ENCODE data around the gene ALKBH6.
A peak's percentile ranks its signal among the peaks of the same experiment; 100 is the strongest.
"Not testable (repeated sequence)": the region's sequence is repeated elsewhere in the genome, so short reads cannot be mapped to it uniquely, and the experiment has no call there.

Gene ALKBH6

DNA sequence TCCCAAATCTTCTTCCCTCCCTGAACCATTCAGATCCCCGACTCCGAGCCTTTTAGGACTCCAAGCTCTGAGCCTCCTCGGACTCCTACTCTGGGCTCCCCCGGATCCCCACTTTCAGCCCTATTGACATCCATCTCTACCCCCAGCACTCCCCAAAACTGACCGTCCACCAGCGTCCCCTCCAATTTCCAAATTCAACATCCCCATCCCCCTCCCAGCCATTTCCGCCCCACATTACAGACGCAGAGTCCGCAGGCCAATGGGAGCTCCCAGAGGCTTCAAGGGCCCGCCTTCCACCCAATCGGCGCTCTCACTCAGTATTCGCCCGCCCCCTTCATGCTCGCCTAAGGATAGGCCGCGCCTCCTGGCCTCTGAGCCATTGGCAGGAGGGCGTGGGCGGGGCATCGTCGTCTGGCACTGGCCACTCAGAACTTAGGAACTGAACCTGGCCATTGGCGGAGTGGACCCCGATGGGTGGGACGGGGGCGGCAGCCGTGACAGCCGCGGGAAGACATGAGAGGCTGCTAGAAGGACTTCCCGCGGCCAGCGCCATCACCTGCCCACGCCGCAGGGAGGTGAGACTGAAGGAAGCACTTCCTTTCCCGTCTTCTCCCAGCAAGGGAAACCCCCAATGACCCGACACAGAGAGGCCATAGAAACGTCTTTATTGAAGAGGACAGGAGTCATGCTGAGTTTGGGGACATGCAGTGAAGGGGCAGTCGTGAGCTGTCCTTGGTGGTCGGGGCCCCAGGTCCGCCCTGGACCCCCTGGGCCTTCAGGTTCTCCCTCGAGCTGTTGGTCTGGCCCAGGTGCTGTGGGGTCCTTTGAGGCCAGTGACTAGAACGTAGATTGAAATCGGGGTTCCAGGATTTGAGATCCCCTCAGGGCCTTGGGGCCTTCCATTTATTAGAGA, at the start of gene ALKBH6:
Gene ALKBH6, minus strand, starts transcription at position 202 of the 913 bp plus-strand sequence. CDS start 816 bp downstream, outside the sequence.
- peak; percentile 100 for DNase-seq

DNA sequence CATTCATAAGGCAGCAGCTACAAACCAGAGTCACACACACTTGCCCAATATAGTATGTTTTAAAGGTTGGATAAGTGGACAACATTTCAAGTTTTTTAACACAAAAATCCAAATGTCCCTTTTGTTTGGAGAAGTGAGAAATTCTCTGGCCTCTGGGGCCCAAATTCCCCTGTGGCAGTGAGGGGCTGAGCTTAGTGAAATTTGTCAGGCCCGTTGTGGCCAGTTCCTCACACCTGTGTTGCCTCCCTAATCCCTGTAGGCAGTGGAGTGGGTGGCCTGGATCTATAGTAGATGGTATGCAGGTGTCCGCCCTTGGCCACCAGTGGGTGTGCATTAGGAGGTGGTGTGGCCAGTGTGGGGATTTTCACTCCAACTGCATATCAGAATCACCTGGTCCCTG, 47.4 kb upstream of the ALKBH6 start:
- DNase-seq, result no peak

DNA sequence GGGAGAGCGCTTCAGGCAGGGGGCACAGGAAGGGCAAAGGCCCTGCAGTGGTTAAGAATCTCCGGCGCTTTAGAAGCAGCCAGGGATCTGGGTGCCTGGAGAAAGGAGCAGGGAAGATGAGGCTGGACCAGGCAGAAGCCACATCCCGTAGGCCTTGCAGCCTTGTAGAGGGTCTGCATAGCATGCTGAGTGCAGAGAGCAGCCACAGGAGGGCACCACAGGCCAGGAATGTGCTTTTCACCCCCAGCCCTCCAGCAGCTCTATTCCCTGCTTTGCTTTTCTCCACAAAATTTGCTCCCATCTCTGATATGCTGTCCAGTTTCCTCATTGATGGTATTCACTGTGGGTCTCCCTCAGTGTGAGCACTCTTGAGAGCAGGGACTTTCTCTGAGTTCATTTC, 46.4 kb upstream of the ALKBH6 start:
- DNase-seq, result no peak

DNA sequence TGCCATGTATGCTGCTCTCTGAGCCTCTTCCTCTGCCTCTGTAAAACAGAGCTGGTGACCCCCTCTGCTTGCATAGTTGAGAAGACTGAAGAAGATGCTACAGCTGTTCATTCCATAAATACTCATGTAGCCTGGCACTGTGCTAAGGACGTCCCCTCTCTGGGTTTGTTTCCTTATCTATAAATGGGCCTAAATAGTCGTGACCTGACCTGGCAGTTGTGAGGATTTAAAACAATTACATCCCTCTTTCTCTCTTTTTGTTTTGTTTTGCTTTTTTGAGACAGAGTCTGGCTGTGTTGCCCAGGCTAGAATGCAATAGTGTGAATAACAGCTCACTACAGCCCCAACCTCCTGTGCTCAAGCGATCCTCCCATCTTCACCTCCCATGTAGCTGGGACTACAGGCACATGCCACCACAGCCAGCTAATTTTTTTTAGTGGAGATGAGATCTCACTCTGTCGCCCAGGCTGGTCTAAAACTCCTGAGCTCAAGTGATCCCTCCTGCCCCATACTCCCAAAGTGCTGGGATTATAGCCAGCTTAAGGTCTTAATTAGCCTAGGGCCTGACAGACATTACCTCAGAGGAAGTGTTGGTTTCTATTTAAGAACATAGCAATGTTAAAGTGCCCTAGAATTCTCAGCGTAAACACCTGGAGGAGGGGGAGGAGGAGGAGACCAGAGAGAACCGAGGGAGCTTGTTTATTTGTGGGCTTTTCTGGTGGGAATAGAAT, 45.3 kb upstream of the ALKBH6 start:
- DNase-seq, result no peak

DNA sequence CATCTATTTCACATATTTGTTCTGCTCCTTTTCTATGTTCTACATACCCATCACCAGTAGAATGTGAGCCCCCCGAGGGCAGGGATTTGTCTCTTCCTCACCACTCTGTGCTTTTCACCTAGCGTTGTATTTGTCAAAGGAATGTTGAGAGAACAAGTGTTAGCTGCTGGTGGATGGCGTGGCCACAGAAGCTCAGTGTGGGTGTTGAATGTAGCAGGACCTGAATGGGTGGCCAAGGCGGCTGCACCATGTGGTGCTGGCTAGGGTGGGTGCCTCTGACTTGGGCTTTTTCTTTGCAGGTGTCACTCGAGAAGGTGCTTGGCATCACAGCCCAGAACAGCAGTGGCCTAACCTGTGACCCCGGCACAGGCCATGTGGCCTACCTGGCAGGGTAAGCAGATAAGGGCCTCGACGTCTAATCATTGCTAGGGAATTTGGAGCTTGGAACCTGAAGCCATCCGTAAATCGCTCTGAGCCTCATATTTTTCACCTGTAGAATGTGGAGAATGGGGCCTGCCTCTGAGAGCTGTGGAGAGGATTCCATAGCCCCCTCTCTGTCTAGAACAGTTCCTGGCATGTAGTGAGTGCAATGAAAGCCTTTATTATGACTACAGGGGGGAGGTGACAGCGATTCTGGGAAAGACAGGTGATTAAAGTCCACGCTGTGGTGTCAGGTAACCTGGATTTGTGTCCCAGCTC, 44.6 kb upstream of the ALKBH6 start:
- no peak for DNase-seq

DNA sequence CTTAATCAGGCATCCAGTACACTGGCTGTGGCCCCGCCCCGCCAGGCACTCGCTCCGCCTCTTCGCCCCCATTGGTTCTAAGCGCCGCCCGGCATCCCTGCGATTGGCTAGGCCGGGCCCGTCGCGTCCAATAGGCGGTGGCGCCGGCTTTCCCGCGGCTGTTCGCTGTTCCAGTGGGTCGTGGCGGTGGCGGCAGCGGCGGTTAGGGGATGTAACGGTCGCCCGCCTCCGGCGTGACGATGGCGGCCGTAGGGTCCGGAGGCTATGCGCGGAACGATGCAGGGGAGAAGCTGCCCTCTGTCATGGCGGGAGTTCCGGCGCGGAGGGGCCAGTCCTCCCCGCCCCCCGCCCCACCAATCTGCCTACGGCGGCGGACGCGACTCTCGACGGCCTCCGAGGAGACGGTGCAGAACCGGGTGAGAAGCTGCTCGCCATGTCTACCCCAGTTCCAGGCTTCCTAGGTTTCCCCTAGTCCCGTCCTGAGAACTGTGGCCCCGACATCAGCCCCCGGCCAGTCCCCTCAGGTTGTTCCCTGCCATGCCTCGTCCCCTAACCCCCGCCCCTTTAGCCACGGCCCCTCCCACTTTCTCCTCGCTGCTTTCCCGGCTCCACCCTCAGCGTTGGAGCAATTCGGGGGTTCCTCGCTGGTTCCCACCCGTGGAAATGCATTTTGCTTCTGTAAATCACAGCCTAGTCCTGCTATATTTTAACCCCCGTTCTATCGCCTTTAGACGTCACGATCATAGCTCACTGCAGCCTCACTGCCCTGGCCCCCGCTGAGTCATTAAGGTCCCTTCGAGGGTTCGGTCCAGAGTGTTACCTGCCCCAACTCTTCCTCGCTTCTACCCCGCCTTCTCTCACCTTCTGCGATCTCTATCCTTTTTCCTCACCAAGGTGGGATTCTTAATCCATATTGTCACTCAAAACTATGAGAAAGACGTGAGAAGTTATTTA, 41.0 kb upstream of the ALKBH6 start, which contains the start of gene WDR62:
Gene WDR62, plus strand, starts transcription at position 165 of the 954 bp plus-strand sequence. Its CDS starts 75 bp downstream, at position 240.
- peak; percentile 87 for DNase-seq

DNA sequence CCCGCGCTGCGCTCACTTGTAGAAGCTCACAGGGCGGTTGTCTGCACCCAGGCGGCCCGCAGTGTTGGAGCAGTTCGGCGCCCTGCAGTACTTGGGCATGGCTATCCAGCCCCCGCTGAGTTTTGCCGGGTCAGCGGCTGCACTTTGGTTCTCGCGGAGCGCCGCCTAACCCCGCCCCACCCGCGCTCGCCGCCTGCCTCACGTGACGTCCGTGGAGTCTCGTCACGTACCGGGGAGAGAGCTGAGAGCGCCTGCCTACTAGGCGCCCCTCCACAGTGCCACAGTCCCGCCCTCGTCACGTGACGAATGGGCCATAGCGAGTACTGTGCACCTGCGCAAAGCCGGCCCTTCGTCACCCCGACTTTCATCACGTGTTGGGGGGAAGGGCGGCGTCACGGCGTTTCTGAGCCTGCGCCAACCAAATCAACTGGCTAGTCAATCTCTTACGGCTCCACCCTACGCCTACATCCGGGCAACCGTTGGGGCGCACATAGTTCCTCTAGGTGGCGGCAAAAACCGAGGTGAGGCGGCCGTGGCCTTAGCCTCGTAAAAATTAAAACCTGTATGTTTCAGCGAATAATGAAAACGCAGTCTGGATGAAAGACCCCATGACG, 40.2 kb upstream of the ALKBH6 start, which contains the start of gene THAP8:
Gene THAP8, minus strand, starts transcription at position 167 of the 614 bp plus-strand sequence. Its CDS starts 68 bp downstream, at position 99.
- DNase-seq, result peak; percentile 98

DNA sequence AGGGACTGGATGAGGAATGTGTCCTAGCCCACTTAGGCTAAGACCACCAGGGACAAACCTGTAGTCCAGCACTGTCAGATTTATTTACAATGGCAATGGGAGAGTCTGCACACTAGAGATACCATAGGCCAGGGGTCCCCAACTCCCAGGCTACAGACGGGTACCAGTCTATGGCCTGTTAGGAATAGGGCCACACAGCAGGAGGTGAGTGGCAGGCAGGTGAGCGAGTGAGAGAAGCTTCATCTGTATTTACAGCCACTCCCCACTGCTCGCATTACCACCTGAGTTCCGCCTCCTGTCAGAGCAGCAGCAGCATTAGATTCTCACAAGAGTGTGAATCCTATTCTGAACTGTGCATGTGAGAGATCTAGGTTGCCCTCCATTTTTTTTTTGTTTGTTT, 37.6 kb upstream of the ALKBH6 start:
- no peak for DNase-seq

DNA sequence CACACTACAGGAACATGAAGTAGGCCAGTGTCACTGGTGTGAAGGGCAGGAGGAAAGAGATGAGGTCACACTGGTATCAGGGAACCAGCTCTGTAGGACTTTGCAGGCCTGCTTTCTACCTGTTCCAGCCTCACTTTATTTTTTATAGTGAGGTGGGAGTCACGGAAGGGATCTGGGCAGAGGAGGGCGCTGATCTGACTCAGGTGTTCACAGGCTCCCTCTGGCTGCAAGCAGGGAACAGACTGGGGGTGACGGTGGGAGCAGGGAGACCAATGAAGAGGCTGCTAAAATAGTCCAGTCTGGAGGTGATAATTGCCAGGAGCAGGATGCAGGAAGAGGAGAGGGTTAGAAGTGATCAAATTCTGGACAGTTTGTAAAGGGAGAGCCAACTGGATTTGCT, 37.2 kb upstream of the ALKBH6 start:
- no peak for DNase-seq

DNA sequence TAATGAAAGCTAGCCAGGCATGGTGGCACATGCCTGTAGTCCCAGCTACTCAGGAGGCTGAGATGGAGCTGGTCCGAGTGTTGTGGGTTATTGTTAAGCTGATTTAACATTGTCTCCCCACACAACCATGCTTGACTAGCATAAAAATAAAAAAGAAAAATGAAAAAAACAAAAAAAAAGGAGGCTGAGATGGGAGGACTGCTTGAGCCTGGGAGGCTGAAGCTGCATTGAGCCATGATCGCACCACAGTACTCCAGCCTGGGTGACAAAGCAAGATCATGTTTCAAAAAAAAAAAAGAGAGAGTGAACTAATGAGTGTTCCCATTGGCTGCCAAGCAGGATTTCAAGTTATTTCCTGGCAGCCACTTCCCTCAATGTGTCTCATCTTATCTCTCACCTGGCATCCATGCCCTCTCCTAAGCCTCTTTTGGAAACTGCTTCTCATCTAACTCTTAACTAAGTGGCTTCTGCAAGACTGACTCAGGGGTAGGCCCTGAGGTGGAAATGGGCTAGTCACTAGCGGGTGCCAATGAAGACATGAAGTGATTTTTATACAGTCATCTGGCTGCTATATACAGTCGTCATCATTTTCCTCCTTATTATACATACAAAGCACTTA, 35.2 kb upstream of the ALKBH6 start:
- peak; percentile 14 for DNase-seq

DNA sequence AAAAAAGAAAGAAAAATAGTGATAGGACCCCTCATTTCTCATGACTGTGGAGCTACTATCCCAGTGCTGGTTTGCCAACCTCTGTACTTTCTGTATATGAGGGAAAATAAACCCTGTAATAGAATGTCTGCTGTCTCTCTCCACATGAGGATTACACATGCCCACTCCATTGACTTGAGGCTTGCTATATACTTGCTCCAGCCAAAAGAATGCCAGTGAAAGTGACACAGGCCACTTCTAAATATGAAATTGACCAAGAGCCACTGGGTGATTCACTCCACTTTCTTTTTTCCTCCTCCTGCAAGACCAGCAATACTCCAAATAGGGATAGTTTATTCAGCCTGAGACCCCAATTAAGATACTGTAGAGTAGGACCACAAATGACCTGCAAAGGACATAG, 33.8 kb upstream of the ALKBH6 start:
- DNase-seq, result no peak

DNA sequence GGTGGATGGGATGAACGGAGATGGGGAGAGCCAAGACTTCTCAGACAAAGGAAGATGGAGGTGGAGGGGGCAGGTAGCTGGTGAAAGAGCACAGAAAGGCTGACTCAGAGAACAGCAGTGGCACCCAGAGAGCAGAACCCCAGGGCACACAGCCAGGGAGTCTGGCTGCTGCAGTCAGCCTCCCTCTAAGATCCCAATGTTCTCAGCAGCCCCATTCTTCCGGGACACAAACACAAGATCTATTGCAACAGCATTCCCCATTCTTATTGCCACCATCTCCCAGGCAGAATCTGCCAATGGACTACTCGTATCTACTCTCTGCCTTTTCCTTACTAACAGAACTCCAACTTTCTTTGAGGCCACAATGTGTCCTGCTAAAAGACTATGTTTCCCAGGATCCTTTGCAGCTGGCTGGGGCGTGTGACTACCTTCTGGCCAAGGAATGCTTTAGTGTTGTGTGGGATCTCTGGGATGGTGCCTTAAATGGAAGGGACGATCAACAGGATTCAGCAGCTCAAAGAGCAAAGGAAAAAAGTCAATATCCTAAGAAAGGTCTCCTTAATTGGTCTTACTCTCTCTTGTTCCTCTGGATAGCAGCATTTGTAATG, 32.5 kb upstream of the ALKBH6 start:
- no peak for DNase-seq

DNA sequence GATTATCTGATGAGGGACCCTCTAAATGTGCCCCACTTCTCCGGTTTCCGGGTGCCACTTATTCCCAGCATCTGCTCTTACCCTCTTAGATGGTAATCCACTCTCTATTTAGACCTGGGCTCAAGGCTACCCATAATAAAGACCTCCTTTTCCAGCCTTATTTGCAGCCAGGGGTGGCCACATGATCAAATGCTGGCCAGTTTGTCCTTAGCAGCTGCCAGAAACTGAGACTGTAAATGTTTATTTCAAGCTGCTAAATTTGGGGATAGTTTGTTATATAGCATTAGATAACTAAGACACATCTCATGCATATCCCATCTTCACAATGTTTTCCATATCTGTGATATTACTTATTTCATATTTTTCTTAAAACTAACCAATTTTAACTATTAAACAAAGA, 29.9 kb upstream of the ALKBH6 start:
- DNase-seq, result no peak

DNA sequence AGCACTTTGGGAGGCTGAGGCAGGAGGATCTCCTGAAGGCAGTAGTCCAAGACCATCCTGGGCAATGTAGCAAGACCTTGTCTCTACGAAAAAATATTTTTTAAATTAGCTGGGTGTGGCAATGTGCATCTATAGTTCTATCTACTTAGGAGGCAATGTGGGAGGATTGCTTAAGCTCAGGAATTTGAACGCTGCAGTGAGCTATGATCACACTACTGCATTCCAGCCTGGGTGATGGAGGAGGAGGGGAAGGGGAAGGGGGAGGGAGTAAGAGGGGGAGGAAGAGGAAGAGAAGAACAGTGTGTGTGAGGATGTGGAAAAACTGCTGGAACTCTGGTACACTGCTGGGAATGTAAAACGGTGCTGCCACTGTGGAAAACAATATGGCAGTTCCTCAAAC, 27.8 kb upstream of the ALKBH6 start:
- DNase-seq, result no peak

DNA sequence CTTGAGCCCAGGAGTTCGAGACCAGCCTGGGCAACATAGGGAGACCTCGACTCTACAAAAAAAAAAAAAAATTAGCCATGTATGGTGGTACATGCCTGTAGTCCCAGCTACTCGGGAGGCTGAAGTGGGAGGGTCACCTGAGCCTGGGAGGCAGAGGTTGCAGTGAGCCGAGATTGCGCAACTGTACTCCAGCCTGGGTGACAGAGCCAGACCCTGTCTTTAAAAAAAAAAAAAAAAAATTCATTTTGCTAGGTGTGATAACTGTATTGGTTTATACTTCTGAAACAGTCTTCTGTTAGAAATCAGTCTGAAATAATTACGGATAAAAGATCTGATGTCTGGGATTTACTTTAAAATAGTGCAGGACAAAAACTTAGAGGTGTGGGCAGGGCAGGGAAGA, 27.1 kb upstream of the ALKBH6 start:
- not testable (repeated sequence) for DNase-seq

DNA sequence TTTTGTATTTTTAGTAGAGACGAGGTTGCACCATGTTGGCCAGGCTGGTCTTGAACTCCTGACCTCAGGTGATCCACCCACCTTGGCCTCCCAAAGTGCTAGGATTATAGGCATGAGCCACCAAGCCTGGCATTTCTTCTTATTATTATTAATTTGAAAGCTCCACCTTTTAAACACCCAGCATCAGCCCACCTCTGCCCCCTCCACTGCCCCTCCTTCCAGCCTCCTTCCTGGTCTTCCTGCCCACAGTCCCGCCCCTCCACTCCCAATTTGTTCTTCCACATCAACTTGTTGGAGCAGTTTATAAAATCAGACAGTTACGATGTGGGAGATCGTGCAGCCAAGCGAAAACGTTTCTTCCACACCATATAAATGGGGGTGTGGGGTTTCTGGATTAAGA, 26.5 kb upstream of the ALKBH6 start:
- DNase-seq, result no peak

DNA sequence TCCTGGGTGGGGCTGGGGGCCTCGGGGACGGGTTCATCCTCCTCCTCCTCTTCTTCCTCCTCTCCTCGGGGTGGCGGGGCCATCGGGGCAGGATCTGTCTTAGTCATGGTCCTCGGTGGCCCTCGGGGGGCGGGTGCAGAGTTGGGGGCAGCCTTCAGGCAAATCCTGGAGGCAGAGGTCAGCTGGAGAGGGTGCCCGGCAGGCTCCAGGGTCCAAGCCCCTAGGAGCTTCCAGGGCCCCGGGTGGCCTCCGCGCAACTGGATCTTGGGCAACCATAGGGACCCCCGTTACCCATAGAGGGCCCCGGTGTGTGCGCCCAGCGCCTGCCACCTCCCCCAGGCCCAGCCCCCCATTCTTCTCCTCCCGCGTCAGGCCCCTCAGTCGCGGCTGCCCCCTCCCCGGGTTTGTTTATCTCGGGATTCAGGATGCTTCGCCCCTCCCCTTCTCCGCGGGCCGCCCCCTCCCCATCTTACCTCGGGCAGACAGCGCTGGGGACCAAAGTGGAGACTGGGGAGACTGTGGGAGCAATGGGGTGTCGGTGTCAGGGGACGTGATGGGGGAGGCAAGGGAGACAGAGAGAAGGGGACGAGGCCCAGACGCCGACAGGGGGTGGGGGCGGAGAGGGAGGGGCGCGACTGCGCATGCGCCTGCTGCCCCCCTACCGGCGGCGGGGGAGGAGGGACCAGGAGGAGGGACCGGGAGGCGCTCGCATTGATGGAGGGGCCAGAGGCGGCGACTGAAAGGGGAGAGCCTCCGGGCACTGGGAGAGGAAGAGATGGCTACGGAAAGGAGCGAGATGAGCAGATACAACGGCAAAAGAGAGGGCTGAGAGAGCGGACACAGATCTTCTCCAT, 18.5 kb upstream of the ALKBH6 start, which contains the start of gene CLIP3:
Gene CLIP3, minus strand, starts transcription at position 623 of the 854 bp plus-strand sequence. Its CDS starts 516 bp downstream, at position 107.
- no peak for DNase-seq

DNA sequence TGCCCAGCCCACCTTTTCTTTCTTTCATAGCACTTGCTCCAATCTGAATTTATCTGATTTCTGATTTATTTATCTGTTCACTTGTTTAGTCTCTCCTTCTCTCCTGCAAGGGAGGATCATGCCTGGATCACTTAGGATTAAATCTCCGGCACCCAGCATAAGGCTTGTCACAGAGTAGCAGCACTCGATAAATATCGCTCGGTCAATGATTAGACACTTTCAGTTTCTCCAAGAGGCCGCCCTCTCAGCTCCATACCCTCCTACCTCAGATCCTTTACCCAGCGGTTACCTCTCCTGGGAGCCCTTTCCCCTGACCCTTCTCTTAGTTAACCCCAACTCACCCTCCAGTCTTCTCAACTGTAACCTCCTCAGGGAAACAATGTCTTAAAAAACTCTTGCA, 17.3 kb upstream of the ALKBH6 start:
- DNase-seq, result no peak
